GM06990 (cell line): ENCODE measurements around the gene SCYL1.
A peak's percentile ranks its signal among the peaks of the same experiment; 100 is the strongest.

Source experiments
- DNase-seq: peaks from one replicate; pipeline ENCODE4 v3.0.0-alpha.2; 2011; ENCODE audit not compliant: insufficient read length; ENCODE audit errors: extremely low read depth
- H3K27me3 ChIP-seq: replicated peaks from 2 replicates; pipeline ENCODE4 v1.6.0; 2011; ENCODE audit warnings: low read length; ENCODE audit not compliant: control insufficient read depth, insufficient read depth
- H3K36me3 ChIP-seq: 2 replicates; pipeline ENCODE4 v1.5.1; 2011; ENCODE audit warnings: low read length; ENCODE audit not compliant: control insufficient read depth, insufficient read depth
- H3K4me3 ChIP-seq: replicated peaks from 2 replicates; pipeline ENCODE4 v1.5.1; 2011; ENCODE audit warnings: low read depth, mild to moderate bottlenecking, control low read depth, low read length
- TF ChIP-seq, protein P1 (sequence below): IDR thresholded peaks from 2 replicates; pipeline ENCODE4 v1.5.1; 2011; ENCODE audit warnings: low read length, control low read depth, mild to moderate bottlenecking, inconsistent platforms; ENCODE audit not compliant: insufficient read depth, poor library complexity, severe bottlenecking

SCYL1 gene

DNA sequence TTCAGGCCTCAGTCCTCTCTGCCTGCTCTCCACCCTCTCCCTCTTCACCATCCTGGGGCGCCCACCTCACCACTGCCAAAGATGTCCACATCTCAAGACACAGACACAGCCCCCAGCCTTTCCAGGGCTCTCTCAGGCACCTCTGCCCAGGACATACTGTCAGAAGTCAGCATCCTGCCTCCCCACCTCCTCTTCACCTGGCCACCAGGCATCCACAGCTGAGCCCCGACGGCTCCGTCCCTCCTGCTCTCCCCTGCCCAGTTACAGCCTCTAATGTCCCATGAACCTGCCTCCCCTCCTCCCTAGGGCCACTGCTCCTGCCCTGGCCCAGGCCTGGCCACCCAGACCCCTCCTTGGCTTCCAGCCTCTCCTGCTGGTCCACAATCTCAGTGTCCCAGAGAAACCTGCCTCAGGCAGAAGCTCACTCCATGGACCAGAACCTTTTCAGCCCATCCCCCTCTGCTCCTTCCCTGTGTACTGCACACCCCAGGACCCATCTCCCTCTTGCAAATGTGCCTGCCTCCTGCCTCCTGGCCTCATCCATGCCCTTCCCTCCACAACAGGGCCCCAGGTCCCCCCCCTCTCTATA is 30.1 kb downstream of the SCYL1 start:
- no peak overlapping the region for H3K4me3 ChIP-seq
- H3K36me3 ChIP-seq: no peaks in the 10 kb centered on the region
- H3K27me3 ChIP-seq: no peaks in the 10 kb centered on the region; the same call in 1 of the 2 replicates
- TF ChIP-seq, protein P1, sequence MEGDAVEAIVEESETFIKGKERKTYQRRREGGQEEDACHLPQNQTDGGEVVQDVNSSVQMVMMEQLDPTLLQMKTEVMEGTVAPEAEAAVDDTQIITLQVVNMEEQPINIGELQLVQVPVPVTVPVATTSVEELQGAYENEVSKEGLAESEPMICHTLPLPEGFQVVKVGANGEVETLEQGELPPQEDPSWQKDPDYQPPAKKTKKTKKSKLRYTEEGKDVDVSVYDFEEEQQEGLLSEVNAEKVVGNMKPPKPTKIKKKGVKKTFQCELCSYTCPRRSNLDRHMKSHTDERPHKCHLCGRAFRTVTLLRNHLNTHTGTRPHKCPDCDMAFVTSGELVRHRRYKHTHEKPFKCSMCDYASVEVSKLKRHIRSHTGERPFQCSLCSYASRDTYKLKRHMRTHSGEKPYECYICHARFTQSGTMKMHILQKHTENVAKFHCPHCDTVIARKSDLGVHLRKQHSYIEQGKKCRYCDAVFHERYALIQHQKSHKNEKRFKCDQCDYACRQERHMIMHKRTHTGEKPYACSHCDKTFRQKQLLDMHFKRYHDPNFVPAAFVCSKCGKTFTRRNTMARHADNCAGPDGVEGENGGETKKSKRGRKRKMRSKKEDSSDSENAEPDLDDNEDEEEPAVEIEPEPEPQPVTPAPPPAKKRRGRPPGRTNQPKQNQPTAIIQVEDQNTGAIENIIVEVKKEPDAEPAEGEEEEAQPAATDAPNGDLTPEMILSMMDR: no peak
- no peak for DNase-seq

DNA sequence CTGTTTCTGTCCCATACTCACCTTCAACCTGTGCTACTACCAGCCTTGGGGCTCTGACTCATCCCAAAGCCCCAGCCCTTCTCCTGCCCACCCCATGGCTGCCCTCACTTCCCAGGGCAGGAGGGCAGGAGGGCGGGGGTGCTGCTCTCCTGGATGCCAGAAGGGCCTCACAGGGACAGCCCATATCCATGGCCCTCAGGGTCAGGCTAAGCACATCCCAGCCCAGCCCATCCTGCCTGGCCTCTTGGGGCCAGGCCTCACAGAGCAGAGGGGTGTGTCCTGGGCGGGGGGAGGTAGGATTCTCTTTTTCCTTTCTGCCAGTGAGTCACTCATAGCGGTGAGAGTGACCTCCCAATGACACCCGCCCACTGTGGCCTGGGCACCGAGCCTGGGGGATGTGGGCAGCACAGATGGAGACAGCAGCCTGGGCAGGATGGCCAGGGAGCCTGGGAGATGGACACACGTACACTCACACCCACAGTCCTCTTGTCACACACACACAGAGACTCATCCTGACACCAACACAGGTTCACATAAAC is 30.9 kb downstream of the SCYL1 start:
- no peak overlapping the region for H3K4me3 ChIP-seq
- no peak for DNase-seq

DNA sequence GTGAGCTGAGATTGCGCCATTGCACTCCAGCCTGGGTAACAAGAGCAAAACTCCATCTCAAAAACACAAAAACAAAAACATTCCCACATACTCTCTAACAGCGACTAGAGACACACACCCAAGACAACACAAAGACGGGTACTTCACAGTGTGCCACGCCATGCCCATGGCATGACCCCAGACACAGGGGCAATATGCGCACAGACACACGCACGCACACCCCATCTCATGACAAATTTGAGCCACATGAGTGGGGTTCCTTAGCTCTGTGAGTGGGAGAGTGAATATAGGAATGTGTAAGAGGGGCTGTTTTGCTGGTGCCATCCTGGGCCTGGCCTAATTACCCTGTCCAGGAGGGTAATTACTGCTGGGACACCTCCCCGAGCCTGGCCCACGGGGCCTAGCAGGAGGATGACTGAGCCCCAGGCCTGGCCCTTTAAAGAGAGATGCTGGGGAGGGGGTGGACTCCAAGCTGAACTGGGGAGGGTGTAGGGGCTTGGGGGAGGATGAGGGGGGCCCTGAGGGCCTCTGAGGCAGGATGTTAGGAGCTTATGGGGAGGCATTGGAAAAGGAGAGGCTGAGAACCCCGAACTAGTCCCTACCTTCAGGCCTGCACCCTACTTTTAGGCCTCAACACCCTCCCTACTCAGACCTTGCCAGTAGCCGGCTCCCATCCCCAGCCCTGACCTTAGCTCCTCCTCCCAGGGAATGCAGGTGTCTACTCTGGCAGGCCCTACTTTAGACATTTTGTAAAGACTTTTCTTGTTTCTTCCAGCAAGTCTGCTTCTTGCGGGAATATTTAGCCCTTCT is 31.8 kb downstream of the SCYL1 start:
- Histone ChIP-seq H3K27me3 (no peaks in the 10 kb centered on the region; the same call in 1 of the 2 replicates), H3K4me3 (no peak overlapping the region)

More for the DNA sequence above, 30.9 kb downstream of the SCYL1 start:
- Histone ChIP-seq H3K36me3 (no peaks in the 10 kb centered on the region), H3K27me3 (no peaks in the 10 kb centered on the region; the same call in 1 of the 2 replicates)
- TF ChIP-seq, protein P1: no peak

DNA sequence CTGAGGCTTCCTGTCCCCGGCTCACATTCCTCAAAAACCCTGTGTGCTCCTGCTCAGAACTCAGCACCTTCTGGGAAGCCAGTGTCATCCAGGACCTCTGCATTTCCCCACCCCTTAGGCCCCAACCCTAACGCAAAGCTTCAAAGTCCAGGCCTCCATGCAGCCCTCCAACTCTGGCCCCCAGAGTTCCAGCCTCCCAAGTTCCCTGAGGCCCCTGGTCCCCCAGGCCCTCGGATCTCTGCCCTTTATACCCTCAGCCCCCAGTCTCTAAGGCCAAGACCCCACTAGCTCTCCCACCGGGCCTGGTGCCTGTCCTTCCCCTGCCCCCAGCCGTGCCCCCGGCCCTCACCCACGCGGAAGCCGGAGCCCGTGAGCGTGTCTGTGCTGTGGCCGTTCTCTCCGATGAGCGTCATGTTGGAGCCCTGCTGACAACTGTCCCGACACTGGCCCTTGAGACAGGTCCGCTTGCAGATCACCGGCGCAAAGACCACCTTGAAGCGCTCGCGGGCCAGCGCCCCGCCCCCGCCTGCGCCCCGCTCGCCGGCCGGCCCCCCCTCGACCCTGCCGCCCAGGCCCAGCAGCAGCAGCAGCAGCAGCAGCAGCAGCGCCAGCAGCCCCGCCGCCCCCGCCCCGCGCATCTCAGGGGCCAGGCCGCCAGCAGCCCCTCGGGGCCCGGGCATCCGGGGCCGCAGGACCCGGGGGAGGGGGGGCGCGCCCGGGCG is 32.6 kb downstream of the SCYL1 start:
- TF ChIP-seq, protein P1: no peak
- no peaks in the 10 kb centered on the region; the same call in 1 of the 2 replicates for H3K27me3 ChIP-seq
- H3K4me3 ChIP-seq: no peak overlapping the region
- H3K36me3 ChIP-seq: no peaks in the 10 kb centered on the region
- no peak for DNase-seq

More for the DNA sequence above, 31.8 kb downstream of the SCYL1 start:
- DNase-seq: no peak
- H3K36me3 ChIP-seq: no peaks in the 10 kb centered on the region
- TF ChIP-seq, protein P1: no peak

DNA sequence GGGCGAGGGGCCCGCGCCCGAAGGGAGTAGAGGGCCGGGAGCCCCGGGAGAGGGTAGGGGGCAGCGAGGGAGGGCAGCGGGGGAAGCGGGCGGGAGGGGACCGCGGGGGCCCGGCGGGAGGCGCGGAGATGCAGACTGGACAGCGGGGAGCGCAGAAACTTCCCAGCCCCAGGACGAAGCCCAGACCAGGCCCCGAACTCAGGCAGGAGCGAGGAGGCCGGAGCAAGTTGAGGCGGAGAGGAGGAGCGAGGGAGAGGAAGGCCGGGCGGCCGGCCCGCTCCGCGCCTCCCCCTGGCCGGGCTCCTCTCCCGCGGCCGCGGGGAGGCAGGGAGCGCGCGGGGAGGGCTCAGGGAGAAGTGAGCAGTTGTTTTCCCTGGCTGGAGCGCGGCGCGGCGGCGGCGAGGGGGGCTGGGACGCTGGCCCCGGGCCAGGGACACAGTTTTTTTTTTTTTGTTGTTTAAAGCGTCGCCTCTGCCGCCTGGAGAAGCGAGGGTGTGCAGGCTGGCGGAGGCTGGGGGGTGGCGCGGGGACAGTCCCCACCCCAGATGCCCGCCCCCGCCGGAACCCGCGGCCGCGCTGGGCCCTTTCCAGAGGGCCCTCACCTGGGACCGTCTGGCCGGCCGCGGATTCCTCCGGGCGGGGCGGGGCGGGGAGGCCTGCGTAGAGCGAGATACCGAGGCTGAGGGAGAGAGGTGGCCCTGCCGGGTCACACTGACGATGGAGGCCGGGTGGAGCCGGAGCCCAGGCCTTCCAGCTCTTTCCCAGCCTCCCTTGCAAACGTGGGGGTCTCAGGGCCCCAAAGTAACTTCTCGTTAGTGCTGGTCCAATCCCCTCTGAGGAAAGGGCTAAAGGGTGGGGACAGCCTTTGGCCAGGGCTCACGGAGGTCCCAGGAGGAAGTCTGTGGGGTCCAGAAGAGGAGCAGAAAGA is 33.4 kb downstream of the SCYL1 start, which contains the start of gene LTBP3:
LTBP3 (minus strand) TSS at position 358 of the 928 bp plus-strand sequence. CDS start 400 bp downstream, outside the sequence.
- TF ChIP-seq, protein P1: no peak
- DNase-seq: no peak
- H3K27me3 ChIP-seq: no peaks in the 10 kb centered on the region; the same call in 1 of the 2 replicates
- H3K4me3 ChIP-seq: peak within 1 kb of the TSS; percentile 48
- no peaks in the 10 kb centered on the region for H3K36me3 ChIP-seq
